ENCODE data around the gene AKT2.

The AKT2 gene

DNA sequence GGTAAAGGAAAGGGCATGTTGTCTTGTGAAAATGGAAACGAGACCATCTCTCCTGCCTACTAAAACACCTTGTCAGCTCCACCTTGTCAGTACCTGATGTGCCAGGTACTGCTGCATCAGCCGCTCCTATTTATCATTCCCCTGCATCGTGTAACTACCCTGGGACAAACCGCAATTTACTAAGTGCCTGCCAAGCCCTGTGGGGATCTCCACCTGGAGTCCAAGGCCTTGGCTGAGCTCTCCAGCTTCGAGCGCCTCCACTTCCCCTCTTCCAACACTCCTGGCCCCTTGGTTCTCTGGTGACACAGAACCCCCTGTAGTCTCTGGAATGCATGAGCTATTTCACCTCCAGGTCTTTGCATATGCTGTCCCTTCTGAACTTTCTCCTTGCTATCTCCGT, 32.8 kb downstream of the AKT2 start:
- DNase-seq (ENCODE audit: low spot score): no peak

DNA sequence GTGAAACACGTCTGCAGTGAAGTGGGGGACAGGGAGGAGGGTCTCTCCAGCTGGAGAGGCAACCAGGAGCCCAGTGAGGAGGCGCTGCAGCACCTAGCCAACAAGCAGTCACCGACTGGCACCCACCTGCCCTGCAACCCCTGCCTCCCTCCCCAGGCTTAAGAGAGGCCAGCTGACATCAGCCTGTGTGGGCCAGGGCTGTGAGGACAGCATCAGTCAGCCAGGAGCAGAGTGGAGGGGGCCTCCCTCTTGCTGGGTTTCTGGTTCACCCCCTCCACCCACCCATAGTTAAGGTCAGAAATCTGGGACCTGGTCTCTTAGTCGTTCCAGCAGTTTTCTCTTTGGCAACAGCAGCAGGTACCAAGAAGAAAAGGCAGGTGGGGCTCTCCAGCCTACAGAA, 33.2 kb downstream of the AKT2 start:
- no peak for DNase-seq (ENCODE audit: low spot score)

DNA sequence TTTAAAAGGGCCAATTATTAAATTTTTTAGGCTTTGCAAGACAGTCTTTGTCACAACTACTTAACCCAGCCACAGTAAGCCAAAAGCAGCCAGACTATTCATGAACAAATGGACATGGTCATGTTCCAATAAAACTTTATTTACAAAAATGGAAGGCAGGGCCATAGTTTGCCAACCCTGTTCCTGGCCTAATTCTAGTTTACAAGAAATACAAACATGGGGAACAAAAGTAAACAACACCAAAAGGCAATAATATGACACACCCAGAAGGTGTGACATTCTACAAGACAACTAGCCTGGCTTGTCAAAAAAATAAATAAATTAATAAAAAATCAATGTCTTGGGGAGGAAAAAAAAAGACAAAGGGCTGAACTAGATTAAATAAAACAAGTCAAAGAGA, 33.9 kb downstream of the AKT2 start:
- no peak for DNase-seq (ENCODE audit: low spot score)

DNA sequence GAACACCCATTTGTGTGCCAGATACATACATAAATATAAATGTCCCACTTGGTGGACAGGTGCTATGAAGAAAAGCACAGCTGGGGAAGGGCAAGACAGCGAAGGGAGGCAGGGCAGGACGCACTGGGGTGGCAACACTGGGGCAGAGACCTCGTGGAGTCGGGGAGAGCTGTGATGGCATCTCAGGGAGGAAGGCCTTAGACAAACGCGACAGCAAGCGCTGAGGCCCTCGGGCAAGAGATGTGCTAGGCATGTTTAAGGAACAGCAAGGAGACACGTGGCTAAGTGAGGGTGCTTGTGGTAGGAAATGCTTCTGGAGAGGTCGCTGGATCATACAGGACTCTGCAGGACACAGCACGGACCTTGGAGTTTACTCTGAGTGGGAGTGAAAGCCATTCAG, 35.4 kb downstream of the AKT2 start:
- no peak for DNase-seq (ENCODE audit: low spot score)

DNA sequence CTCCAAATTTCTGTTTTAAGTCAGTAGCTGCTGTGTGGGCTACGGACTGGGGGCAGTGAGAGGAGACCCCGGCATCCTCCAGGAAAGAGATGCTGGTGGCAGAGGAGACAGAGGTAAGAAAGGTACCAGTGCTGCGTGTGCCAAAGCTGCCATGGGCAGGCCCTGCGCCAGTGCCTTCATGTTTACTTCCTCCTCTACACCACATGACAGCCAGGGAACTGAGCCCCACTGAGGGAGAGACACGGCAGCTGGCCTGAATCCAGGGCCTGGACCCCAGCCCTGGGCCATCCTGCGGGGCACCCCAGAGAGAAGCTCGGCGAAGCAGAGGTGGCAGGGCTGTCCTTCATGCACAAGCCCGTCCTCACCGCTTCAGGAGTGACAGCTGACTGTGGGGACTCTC, 35.9 kb downstream of the AKT2 start:
- no peak for DNase-seq (ENCODE audit: low spot score)

DNA sequence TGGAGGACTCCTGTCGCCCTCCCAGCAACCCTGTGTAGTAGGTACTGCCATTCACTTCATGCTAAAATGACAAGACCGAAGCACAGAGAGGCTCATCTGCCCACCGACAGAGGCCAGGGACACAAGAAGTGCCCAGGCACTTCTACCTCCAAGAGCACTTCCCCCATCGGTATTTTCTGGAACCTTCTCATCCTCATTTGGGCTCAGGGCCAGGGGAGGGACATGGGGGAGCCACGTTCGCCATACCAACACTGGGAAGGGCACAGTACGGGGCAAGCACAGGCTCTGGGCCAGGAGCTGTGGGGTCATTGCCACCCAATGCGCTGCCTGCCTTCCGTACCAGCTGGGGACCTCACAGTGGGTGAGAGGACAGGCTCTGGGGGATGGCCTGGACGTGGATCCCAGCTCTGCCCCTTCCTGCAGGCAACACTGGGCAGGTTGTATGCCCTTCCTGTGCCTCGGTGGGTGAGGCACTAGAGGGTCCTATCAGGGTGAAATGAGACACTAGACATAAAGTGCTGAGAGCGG, 37.3 kb downstream of the AKT2 start:
- DNase-seq (ENCODE audit: low spot score): no peak

DNA sequence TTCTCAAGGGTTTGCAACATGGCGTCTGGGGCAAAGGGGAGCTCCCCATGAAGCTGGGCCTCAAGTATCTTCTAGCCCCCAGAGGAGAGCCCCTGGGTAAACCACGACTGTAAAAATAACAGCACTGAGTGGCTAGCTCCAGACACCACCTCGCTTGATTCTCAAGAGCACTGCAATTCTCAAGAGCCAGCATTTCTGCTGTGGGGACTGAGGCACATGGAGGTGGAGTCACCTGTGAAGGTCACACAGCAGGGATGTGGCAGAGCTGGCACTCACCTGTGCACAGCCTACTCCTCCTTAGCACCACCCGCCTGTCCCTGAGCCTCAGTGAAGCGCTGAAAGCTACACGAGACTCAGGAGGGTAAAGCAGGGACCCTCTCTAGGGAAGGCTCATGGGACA, 38.0 kb downstream of the AKT2 start:
- DNase-seq (ENCODE audit: low spot score): no peak

DNA sequence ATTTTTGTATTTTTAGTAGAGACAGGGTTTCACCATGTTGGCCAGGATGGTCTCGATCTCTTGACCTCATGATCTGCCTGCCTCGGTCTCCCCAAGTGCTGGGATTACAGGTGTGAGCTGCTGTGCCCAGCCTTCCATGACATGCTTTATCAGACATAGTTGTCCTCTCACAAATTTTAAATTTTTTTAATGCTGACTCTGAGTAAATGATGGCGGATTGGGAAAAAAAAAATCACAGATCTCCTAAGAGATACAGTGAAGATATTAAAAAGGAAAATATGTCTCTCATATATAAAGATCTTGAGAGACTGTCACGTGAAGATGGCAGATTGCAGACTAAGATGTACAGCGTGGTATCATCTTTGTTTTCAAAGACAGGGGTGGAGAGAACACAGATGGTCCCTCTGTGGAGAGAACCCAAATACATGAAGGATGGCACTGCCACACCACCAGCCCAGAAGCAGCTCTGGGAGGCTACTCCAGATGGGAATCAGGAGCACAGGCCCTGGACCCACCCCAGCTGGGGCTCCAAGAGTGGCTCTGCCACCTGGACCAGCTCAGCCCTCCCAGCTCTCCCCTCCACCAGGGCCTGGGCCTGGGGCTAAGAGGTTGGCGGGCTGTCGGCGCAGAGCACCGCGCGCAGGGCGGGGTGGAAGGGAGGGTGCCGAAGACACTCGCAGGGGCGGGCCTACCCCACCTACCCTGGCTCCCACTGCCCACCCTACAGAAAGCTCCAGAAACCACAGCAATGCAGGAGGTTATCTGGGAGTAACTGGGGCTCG, 38.7 kb downstream of the AKT2 start:
- no peak for DNase-seq (ENCODE audit: low spot score)

DNA sequence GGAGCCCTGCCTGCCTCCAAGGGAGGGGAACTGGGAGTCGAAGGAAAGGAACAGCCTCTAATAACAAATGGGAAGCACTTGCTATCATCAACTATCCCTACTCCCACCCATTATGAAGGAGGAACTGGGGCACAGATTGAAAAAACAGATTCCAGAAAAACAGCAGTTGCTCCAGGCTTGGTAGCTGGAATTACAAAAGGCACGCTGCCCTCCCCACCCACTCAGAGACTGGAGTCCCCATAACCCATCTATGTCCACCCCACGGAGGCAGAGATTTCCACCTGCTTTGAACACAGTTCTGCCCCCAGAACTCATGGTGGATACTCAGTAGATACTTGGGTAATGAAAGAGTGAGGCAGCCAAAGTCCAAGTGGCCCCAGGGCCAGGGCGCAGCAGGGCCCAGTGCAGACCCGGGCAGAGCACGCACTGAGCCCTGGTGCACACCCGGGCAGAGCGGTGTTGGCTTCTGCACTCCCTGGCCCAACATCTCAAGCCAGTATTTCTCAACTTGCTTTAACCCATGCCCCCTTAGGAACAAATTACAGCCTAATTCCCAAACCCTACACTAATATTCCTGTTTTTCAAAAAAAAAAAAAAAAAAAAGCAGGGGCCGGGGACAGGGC, 39.5 kb downstream of the AKT2 start:
- DNase-seq (ENCODE audit: low spot score): no peak

DNA sequence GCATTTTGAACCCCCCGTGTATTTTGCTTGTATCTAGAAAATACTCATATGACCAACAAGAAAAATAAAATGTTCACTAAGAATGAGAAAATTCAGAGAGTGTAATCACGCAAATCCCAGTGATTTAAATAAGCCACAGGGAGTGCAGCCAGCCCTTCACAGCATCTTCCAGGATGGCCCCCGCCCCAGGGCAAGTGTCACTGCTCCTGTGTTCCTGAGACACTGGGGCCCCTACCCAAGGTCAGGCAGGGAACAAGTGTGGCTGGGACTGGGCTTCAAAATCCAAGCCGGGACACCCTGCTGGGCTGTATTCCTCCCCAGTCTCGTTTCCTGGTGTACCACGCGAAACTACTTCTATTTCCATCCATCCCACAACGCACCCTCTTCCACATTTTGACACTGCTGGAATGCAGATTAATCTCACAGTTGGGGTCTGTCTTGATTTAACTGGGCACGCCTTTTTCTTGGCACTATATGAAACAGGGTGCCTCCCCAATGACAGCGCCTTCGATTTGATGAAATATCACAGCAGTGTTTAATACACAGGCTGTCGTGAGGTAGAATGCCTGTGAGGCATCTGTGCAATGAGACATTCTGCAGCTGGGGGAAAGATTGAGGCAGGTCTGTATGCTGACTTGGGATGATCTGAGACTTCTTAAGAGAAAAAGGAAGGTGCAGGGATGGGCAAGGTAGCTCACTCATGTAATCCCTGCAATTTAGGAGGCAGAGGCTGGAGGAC, 40.4 kb downstream of the AKT2 start:
- no peak for DNase-seq (ENCODE audit: low spot score)

DNA sequence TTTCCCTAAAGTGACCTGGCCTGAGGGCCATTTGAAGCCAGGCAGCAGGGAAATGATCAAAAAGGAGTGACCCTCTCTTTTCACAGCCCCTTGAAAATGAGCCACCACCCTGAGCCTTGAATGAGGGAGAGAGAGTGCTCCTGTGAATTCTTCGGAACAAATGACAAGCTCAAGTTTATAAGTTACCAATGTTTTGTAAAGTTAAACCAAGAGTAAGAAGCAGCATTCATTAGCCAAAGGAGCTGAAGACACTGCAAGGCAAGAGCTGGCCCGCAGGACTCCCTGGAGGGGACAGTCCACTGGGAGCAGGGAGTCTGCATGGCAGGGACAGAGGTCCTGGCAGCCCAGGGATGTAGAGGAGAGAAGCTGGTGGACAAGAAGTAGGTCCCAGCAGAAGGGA, 42.0 kb downstream of the AKT2 start:
- DNase-seq (ENCODE audit: low spot score): no peak

DNA sequence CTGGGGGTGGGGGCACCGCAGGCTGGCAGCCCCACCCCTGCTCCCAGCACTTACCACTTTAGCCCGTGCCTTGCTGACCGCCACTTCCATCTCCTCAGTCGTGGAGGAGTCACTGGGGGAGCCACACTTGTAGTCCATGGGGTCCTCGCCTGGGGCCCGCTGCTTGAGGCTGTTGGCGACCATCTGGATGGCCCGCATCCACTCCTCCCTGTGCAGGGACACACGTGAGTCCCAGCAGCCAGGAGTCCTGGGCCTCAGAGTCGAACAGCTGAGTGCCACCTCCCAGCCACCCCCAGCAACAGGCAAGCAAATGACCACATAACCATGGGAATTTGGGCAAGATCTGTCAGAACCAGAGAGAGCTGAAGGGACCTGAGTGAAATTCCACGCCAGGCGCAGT, 42.7 kb downstream of the AKT2 start:
- no peak for DNase-seq (ENCODE audit: low spot score)

DNA sequence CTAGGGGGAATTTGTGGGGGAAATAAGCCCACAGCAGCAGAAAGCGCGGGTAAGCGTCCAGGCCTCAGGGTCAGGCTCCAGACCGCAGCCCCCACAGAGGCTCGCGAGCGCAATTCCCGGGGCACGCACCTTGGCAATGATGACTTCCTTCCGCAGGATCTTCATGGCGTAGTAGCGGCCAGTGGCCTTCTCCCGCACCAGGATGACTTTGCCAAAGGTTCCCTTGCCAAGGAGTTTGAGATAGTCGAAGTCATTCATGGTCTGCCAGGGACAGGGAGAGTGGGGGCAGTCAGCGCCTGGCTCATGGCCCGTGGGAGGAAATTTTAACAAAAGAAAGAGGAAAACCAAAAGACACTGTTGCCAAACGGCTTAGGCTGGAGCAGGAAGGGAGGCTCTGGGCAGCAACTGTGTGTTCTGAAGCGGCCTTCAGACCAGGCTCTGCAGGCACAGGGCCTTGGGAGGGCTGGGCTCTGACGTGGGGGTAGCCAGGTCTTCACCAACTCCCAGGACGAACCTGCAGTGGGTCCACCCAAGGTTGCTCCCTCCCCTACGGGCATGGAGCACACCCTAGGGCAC, 43.2 kb downstream of the AKT2 start:
- DNase-seq (ENCODE audit: low spot score): peak; percentile 93

DNA sequence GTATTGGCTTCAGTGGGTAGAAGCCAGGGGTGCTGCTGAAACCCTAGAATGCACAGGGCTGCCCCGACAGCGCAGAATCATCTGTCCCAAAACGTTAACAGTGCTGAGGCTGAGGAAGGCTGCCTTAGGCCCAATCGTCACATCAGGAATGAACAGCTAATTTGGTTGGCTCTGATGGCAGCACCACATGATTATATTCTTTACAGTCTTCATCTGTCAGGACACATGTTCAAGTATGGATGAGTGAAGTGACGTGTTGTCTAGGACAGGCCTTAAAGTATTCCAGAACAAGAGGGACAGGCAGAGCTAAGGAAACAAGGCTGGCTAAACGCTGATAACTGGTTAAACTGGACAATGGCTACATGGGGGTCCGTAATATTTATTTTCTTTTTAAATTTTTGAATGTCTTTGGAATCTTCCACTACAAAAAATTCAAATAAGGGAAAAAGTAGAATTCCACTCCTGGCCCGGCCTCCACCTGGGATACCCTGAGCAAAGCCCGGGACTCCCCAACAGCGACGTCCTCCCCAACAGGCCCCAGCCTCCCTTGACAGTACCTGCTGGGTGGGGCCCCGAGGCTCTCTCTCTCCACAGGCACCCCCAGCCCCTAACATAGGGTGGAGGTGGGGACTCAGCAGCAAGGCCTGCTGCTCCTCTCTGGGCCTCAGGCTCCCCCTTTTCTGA, 43.9 kb downstream of the AKT2 start:
- no peak for DNase-seq (ENCODE audit: low spot score)

DNA sequence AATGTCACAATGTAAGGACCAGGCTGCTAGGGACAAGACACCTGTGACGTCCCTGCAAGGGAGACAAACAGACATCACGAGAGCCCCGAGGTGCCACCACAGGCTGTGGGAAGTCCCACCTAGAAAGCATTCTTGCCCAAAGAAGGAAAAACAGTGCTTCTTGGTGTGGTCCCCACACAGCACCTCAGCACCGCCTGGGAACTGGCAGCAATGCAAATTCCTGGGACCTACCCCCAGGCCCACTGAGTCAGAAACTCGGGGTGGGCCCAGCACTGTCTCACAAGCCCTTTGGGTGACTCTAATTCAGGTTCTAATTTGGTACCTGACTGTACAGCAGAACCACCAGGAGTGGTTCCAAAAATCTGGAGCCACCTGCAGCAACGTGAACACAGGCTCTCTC, 44.8 kb downstream of the AKT2 start:
- no peak for DNase-seq (ENCODE audit: low spot score)

DNA sequence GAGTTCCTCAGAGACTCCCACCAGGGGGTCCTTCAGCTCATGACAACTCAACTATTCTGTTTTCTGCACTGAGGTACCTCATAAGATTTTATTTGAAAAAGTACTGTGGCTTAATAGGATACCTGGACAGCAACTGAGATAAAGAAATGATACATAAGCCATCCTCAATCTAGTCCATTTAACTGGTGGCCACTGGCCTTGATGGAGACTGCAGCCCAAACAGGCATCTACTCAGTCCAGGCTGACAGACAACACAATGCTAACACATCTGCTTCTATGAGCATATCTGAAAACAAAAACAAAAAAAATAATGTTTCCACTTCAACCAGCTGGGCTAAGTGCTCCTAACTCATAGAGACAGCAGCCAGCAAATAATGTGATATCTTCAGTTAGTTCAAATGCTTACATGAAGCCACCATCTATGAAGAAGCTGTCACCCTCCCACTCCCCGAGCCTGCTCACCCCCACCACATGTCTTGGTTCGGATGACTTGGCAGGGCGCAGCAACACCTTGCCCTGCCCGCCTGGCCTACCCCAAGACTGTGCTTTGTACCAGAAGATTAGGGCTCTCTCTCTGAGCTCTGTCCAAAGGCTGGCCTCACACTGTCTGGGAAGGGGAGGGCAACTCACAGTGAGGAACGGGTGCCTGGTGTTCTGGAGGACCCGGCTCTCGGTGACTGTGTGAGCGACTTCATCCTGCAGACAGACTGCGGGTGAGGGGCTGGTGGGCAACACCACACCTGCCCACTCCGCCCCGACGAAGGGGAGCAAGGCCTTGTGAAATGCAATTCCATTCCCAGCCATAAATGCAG, 45.5 kb downstream of the AKT2 start:
- no peak for DNase-seq (ENCODE audit: low spot score)

DNA sequence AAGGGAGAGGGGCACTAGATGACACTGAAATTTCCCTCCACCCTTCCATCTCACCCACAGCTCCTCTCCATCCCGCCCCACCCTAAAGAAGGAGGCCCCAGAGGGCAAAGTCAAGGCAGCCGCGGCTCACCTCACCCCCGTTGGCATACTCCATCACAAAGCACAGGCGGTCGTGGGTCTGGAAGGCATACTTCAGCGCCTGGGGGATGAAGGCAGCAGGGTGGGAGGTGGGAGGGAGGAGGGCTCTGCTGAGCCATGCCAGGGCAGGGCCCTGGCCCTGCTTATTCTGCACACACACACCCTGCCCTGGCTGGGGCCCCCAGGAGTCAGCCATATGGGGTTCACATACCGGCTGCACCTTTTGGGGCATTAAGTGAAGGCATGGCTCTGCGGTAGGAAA, 46.4 kb downstream of the AKT2 start:
- no peak for DNase-seq (ENCODE audit: low spot score)

DNA sequence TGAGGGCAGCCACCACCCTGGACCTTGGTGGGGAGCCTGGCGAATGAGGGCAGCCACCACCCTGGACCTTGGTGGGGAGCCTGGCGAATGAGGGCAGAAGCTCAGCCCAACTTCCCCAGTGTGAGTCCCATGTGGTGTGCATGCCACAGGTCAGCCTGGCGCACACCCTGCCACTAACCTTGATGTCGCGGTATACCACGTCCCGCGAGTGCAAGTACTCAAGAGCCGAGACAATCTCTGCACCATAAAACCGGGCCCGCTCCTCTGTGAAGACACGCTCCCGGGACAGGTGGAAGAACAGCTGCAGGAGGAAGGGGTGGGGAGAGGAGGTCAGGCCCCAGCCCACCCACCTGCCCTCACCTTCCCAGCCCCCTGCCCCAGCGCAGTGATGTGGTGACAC, 47.4 kb downstream of the AKT2 start:
- no peak for DNase-seq (ENCODE audit: low spot score)

DNA sequence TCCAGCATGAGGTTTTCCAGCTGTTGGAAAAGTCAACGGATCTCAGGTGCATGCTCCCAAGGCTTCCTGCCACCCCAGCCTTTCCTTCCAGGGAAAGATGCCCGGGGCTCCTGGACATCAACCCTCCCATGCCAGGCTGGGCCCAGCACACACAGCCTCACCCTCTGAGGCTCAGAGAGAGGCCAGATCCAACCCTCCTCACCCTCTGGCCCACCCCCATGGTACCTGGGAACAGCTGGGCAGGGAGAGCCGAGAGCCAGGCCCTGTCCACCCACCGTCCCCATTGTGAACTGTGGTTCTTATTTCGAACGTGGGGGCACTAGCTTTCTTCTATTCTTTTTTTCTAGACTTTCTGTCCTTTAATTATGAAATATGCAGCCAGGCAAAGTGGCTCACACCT, 48.8 kb downstream of the AKT2 start:
- DNase-seq (ENCODE audit: low spot score): no peak

DNA sequence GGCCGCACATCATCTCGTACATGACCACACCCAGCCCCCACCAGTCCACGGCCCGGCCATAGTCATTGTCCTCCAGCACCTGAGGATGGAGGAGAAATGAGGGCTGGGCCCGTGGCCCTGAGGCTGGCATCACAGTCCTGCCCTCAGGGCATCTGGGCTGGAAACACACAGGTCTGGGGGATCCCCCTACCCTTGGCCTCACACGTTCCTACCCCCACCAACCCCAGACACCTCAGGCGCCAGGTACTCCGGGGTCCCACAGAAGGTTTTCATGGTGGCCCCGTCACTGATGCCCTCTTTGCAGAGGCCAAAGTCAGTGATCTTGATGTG, 49.2 kb downstream of the AKT2 start:
- no peak for DNase-seq (ENCODE audit: low spot score)

DNA sequence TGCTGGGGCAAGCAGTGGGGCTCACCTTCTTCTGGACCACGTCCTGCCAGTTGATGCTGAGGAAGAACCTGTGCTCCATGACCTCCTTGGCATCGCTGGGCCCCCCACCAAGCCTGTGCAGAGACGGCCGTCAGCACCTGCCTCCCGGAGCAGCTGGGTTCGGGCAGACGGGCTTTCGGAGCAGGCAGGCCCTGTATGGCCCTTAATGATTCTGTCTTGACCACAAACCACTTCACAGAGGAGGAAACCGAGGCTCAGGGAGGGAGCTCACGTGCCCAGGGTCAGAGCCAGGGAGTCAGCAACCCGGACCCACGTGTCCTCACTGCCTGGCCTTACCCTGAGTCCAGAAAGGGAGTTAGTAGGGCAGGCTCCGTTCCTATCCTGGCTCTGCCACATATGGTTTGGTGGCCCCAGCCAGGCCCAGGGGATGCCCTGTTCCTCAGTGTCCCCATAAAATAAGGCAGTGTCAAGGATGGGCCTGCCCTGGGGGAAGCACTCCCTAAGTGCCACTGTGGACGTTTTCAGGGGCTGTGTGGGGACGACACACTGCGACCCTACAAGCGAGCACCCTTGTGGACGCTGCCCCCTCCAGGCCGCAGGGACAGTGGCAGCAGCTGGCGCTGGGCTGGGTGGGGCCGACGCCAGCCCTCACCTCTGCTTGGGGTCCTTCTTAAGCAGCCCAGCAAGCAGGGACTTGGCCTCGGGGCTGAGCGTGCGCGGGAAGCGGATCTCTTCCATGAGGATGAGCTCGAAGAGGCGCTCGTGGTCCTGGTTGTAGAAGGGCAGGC, 49.7 kb downstream of the AKT2 start:
- no peak for DNase-seq (ENCODE audit: low spot score)
